Keratinocyte (primary cell): ENCODE results near the gene GLRX5.

Source experiments
- CTCF ChIP-seq, 3 experiments: IDR thresholded peaks in 1 of 3; conservative IDR thresholded peaks in 1 of 3; optimal IDR thresholded peaks in 1 of 3; 2 replicates in 2 of 3; 3 replicates in 1 of 3; pipeline versions ENCODE3 to v1.5.1; 2011; ENCODE audit warnings: low read length in 3 of 3, mild to moderate bottlenecking in 3 of 3, moderate library complexity in 2 of 3, control low read depth in 1 of 3, inconsistent platforms in 1 of 3; ENCODE audit not compliant: insufficient read depth in 2 of 3; ENCODE audit errors: extremely low read depth in 1 of 3
- EZH2 ChIP-seq: IDR thresholded peaks from one replicate; pipeline ENCODE4 v1.6.1; 2012; ENCODE audit warnings: inconsistent platforms, mild to moderate bottlenecking, low read length, moderate library complexity

- no peak for TF ChIP-seq CTCF (optimal IDR thresholded peaks at IDR 0.05 in 1 of 3, IDR thresholded peaks at IDR 0.05 in 1 of 3, conservative IDR thresholded peaks at IDR 0.05 in 1 of 3; ENCODE audit: extremely low read depth in 1 of 3, insufficient read depth in 2 of 3, low read length in 3 of 3)
- no peak for TF ChIP-seq EZH2
Measured at GRCh38 chr14:95555053-95555452, 20.2 kb downstream of the GLRX5 start.
